Brain microvascular endothelial cell (primary cell): Measurements from ENCODE around the gene ABL1.

Source experiments
- DNase-seq: peaks from one replicate; pipeline ENCODE4 v3.0.0-alpha.2; 2020
- H3K27ac ChIP-seq: fragments of 250-450 bp; sonication (Bioruptor Pico); 2 replicates; pipeline ENCODE4 v1.5.1; 2020; ENCODE audit warnings: mild to moderate bottlenecking, moderate library complexity
- H3K27me3 ChIP-seq: fragments of 250-450 bp; sonication (Bioruptor Pico); replicated peaks from 2 replicates; pipeline ENCODE4 v1.5.1; 2020; ENCODE audit warnings: mild to moderate bottlenecking
- H3K36me3 ChIP-seq: fragments of 250-450 bp; sonication (Bioruptor Pico); replicated peaks from 2 replicates; pipeline ENCODE4 v1.5.1; 2020; ENCODE audit warnings: mild to moderate bottlenecking
- H3K4me3 ChIP-seq: 2 replicates; pipeline ENCODE4 v1.5.1; 2011; ENCODE audit warnings: low read depth, mild to moderate bottlenecking, control low read depth, low read length, moderate library complexity
- CTCF ChIP-seq: IDR thresholded peaks from 2 replicates; pipeline ENCODE4 v1.5.1; 2011; ENCODE audit warnings: low read depth, mild to moderate bottlenecking, moderate library complexity, low read length, control low read depth, inconsistent platforms; ENCODE audit errors: missing control alignments
- in situ Hi-C: cut with HindIII; loops from 2 replicates; pipeline ENCODE4 v1.10.0; 2017; ENCODE audit warnings: low sequenced_read_pairs, low pct_ligation_motif_present

Gene ABL1

GRCh38 chr9:130873966-130874365, 38.9 kb downstream of the ABL1 start:
- TF ChIP-seq CTCF: no peak
- no peak overlapping the region for H3K4me3 ChIP-seq
- peak overlapping the region; percentile 9 for H3K27ac ChIP-seq
- in situ Hi-C loops: loop anchor here (25.0 kb wide), 1 partner anchor 162 kb away; no protein-coding TSS in a partner anchor
- peaks cover 97% of the 10 kb centered on the region for H3K36me3 ChIP-seq
- no peaks in the 10 kb centered on the region for H3K27me3 ChIP-seq
- DNase-seq: no peak

DNA sequence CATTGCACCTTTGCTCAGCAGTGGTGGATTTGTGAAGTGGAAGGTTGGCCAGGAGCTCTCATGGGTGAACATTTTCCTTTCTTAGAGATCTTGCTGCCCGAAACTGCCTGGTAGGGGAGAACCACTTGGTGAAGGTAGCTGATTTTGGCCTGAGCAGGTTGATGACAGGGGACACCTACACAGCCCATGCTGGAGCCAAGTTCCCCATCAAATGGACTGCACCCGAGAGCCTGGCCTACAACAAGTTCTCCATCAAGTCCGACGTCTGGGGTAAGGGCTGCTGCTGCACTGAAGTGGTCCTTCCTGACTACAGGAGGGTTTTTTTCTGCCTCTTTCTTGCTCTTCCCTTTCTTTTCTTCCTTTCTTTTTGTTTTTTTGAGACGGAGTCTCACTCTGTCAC, 39.7 kb downstream of the ABL1 start:
- Histone ChIP-seq H3K36me3 (peaks cover 98% of the 10 kb centered on the region), H3K27me3 (no peaks in the 10 kb centered on the region), H3K4me3 (no peak overlapping the region), H3K27ac (peak overlapping the region; percentile 1)
- TF ChIP-seq CTCF: no peak
- in situ Hi-C loops: loop anchor here (25.0 kb wide), 1 partner anchor 162 kb away; no protein-coding TSS in a partner anchor
- no peak for DNase-seq

- H3K27me3 ChIP-seq: no peaks in the 10 kb centered on the region
- no peak overlapping the region for H3K4me3 ChIP-seq
- in situ Hi-C loops: no loop called here
- TF ChIP-seq CTCF: no peak
- DNase-seq: no peak
- H3K27ac ChIP-seq: no peak overlapping the region
- H3K36me3 ChIP-seq: peaks cover 98% of the 10 kb centered on the region
Observed at GRCh38 chr9:130877300-130877699, 42.2 kb downstream of the ABL1 start.

- no peak overlapping the region for H3K4me3 ChIP-seq
- no peaks in the 10 kb centered on the region for H3K27me3 ChIP-seq
- TF ChIP-seq CTCF: no peak
- DNase-seq: no peak
- H3K36me3 ChIP-seq: peaks cover 98% of the 10 kb centered on the region
- H3K27ac ChIP-seq: no peak overlapping the region
- in situ Hi-C loops: no loop called here
Observed at GRCh38 chr9:130878295-130878694, 43.2 kb downstream of the ABL1 start.

DNA sequence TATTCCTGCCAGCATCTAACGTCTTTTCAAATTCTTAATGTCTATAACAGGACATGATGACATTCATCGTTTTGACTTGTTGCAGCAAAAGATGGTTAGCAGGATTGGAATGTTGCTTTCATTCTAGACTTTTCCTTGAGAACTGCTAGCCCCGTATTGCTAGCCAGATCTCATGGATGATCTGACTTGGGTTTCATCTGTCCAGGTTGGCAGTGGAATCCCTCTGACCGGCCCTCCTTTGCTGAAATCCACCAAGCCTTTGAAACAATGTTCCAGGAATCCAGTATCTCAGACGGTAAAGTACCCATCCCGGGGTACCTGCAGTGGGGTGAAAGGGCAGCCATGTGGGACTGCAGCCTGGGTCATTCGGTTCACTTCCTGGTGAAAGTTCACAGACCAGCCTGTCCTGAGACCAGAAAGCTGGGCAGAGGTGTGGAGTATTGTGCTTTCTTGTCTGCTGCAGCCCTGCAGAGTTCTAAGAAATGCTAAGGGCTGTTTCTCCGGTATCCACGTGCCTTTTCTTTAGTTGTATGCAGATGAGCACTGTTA, 44.9 kb downstream of the ABL1 start:
- no peak for DNase-seq
- in situ Hi-C loops: no loop called here
- H3K4me3 ChIP-seq: no peak overlapping the region
- no peak for TF ChIP-seq CTCF
- H3K27ac ChIP-seq: peak overlapping the region; percentile 43
- H3K27me3 ChIP-seq: no peaks in the 10 kb centered on the region
- H3K36me3 ChIP-seq: peaks cover 98% of the 10 kb centered on the region

DNA sequence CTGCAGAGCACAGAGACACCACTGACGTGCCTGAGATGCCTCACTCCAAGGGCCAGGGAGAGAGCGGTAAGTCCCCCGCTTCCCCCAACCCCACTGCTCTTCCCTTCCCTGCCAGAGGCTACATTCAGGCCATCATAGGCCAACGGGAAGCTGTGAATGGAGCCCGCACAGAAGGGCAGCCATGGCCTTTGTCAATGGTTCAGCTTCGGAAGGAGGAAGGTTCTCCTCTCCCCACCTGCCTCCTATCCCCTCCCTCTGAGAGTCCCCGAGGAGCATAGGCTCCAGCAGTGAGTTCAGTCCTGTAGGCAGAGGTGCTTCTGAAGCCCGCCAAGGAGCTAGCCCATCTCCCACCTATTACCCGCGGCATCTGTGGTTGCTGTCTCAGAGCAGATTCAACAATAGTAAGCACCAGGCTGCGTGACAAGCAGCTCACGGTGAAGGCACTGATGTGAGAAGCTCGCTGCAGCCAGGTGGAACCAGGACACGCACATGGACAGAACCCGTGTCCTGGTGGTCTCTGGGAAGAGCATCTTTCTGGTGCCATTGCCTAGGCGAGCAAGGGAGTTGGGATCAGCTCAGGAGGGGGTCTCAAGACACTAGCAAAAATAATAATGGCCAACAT, 45.7 kb downstream of the ABL1 start:
- peaks cover 98% of the 10 kb centered on the region for H3K36me3 ChIP-seq
- in situ Hi-C loops: no loop called here
- no peak for DNase-seq

More for the DNA sequence above, 45.7 kb downstream of the ABL1 start:
- H3K27me3 ChIP-seq: no peaks in the 10 kb centered on the region
- no peak overlapping the region for H3K4me3 ChIP-seq
- no peak overlapping the region for H3K27ac ChIP-seq
- no peak for TF ChIP-seq CTCF
